CD4-positive, alpha-beta memory T cell (primary cell): Measurements from ENCODE around the gene MAGED1. TPM values are rescaled to one million over a fixed set of nuclear protein-coding genes. Genes with fewer than 3 reads are reported as not detected.

Source experiments
- CTCF ChIA-PET: fragments of 350-600 bp; sonication (Branson Sonifier 250); formaldehyde crosslinking; loops from one replicate; lab custom pipeline; 2021; ENCODE audit warnings: inconsistent platforms; ENCODE audit not compliant: partially characterized antibody; lab: Charles Lee
- POLR2A ChIA-PET: fragments of 350-600 bp; sonication (Branson Sonifier 250); formaldehyde crosslinking; loops from one replicate; lab custom pipeline; 2021; ENCODE audit not compliant: partially characterized antibody; lab: Charles Lee
- DNase-seq, 5 donors: peaks; one replicate each; pipeline versions ENCODE4 v3.0.0 to v3.0.0-alpha.2; 2020 to 2022; ENCODE audit warnings: mixed read lengths in 1 of 5
- H3K27ac ChIP-seq: one replicate; pipeline ENCODE4 v1.7.0; 2013; ENCODE audit warnings: low read depth, low read length
- H3K27me3 ChIP-seq: 2 replicates; pipeline ENCODE4 v1.7.0; 2013; ENCODE audit warnings: mild to moderate bottlenecking, low read length, moderate library complexity; ENCODE audit not compliant: insufficient read depth
- H3K36me3 ChIP-seq: 2 replicates; pipeline ENCODE4 v1.7.0; 2013; ENCODE audit warnings: mild to moderate bottlenecking, low read length, moderate library complexity; ENCODE audit not compliant: insufficient read depth
- H3K4me1 ChIP-seq: 2 replicates; pipeline ENCODE4 v1.7.0; 2013; ENCODE audit warnings: mild to moderate bottlenecking, low read length, moderate library complexity; ENCODE audit not compliant: insufficient read depth
- H3K4me3 ChIP-seq, 2 donors: one replicate each; pipeline ENCODE4 v1.7.0; 2013; ENCODE audit warnings: low read length in 2 of 2, mild to moderate bottlenecking in 1 of 2
- H3K9me3 ChIP-seq, 2 donors: one replicate each; pipeline ENCODE4 v1.7.0; 2013; ENCODE audit warnings: low read length in 2 of 2, control low read depth in 1 of 2; ENCODE audit not compliant: control insufficient read depth in 1 of 2
- H3K27ac Mint-ChIP-seq, 7 donors: one replicate each; pipeline ENCODE4 v1.8.0; 2020 to 2021; ENCODE audit warnings: mixed read lengths in 7 of 7, mild to moderate bottlenecking in 6 of 7, inconsistent platforms in 3 of 7, moderate library complexity in 3 of 7
- H3K27me3 Mint-ChIP-seq, 2 donors: one replicate each; pipeline ENCODE4 v1.8.0; 2020 to 2021; ENCODE audit warnings: mixed read lengths in 2 of 2
- H3K36me3 Mint-ChIP-seq, 2 donors: one replicate each; pipeline ENCODE4 v1.8.0; 2020 to 2021; ENCODE audit warnings: mixed read lengths in 2 of 2, inconsistent platforms in 1 of 2, mild to moderate bottlenecking in 1 of 2
- H3K4me1 Mint-ChIP-seq, 4 donors: one replicate each; pipeline ENCODE4 v1.8.0; 2020 to 2021; ENCODE audit warnings: mixed read lengths in 4 of 4, mild to moderate bottlenecking in 1 of 4
- H3K4me3 Mint-ChIP-seq, 8 donors: one replicate each; pipeline ENCODE4 v1.8.0; 2020 to 2021; ENCODE audit warnings: mixed read lengths in 8 of 8, mild to moderate bottlenecking in 7 of 8, moderate library complexity in 6 of 8, inconsistent platforms in 3 of 8
- H3K9me3 Mint-ChIP-seq, 8 donors: one replicate each; pipeline ENCODE4 v1.8.0; 2020 to 2021; ENCODE audit warnings: mixed read lengths in 8 of 8, mild to moderate bottlenecking in 5 of 8, inconsistent platforms in 3 of 8, moderate library complexity in 1 of 8
- intact Hi-C: fragments of 100-400 bp; cut with micrococcal nuclease; formaldehyde crosslinking; loops from one replicate; pipeline ENCODE4 v1.15.1; 2023
- polyA plus RNA-seq, 2 donors: library from polyadenylated mRNA; unstranded; fragments of 300-500 nt; fragmentation: Illumina TruSeq; gene quantifications; one replicate each; pipeline ENCODE4 v1.2.3, GENCODE V29; 2021
- total RNA-seq, 2 experiments: library from RNA; stranded (reverse); gene quantifications; one replicate each; pipeline ENCODE4 v1.2.3, GENCODE V29; 2021

MAGED1 gene
- total RNA-seq (10 to 100 TPM; 27.4 to 34.6 TPM), polyA plus RNA-seq (10 to 100 TPM; 31.7 to 41.1 TPM)

DNA sequence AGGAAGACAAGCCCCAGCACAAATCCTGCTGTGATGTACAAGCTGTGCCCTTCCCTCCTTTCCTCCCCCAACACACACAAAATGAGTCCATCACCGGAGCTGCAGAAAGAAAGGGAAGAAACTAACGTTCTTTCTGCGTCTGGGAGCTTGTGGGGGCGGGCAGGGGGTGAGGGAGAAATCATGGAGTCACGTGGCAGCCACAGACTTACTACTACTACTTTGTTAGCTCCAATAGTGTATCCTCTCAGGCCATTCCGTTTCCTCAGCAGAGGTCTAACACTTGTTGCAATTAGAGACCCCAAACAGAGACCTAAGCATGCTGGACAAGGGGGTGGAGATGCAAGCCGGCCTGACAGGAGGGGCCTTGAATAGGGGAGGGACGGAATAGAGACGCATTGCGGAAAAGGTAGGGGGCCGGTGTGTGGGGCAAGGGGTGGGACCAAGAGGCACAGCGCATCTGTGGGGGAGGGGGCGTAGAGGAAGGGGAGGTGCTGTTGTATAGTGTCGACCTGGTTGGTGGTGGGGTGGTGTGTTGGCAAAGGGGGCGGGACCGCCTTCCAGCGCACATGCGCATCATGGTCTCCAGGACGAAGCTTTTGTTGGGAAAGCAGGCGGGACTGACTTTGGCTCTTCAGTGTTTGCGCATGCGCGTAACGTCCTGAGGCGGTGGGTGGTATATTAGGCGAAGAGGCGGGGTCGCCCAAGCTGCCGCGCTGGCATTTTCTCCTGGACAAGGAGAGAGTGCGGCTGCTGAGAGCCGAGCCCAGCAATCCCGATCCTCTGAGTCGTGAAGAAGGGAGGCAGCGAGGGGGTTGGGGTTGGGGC, at the start of gene MAGED1:
TSS of gene MAGED1 (plus strand) at position 703 of the 825 bp plus-strand sequence. CDS start 682 bp downstream, outside the sequence.
- H3K4me1 Mint-ChIP-seq = peaks cover 8 to 26% (median 18%) of the 10 kb centered on the region in 4 donors
- peaks cover 9 to 11% of the 10 kb centered on the region in 2 donors for H3K36me3 Mint-ChIP-seq
- Histone ChIP-seq H3K27ac (peak within 1 kb of the TSS; percentile 32), H3K36me3 (no peaks in the 10 kb centered on the region), H3K4me3 (peak within 1 kb of the TSS in 1 of 2 donors; percentile 51), H3K27me3 (no peaks in the 10 kb centered on the region), H3K9me3 (no peaks in the 10 kb centered on the region), H3K4me1 (peaks cover 11% of the 10 kb centered on the region)
- H3K27me3 Mint-ChIP-seq = no peaks in the 10 kb centered on the region
- intact Hi-C loops = no loop called here
- ChIA-PET POLR2A (interaction anchor here (1.0 to 1.6 kb wide), 3 partner anchors 9 to 369 kb away, joined by 3 to 7 read pairs (median 3); no protein-coding TSS in a partner anchor), CTCF (no interaction called here)
- H3K27ac Mint-ChIP-seq = peak within 1 kb of the TSS; percentile 62 to 97 (median 92)
- H3K4me3 Mint-ChIP-seq = peak within 1 kb of the TSS; percentile 90 to 97 (median 92)
- DNase-seq = peak; percentile 60 to 76 (median 67)
- no peaks in the 10 kb centered on the region for H3K9me3 Mint-ChIP-seq

GRCh38 chrX:51847463-51847862, 46.0 kb upstream of the MAGED1 start:
- intact Hi-C loops = no loop called here
- Mint-ChIP-seq H3K27ac (no peak overlapping the region), H3K4me3 (no peak overlapping the region), H3K4me1 (peaks cover 0 to 14% (median 4%) of the 10 kb centered on the region in 4 donors), H3K9me3 (peaks cover 0 to 3% (median 0%) of the 10 kb centered on the region in 8 donors), H3K27me3 (no peaks in the 10 kb centered on the region), H3K36me3 (peaks cover 22 to 34% of the 10 kb centered on the region in 2 donors)
- ChIA-PET POLR2A (no interaction called here), CTCF (no interaction called here)
- Histone ChIP-seq H3K9me3 (no peaks in the 10 kb centered on the region), H3K27ac (no peak overlapping the region), H3K27me3 (no peaks in the 10 kb centered on the region), H3K4me1 (no peaks in the 10 kb centered on the region), H3K36me3 (no peaks in the 10 kb centered on the region), H3K4me3 (no peak overlapping the region)
- no peak for DNase-seq

GRCh38 chrX:51851507-51852085, 41.8 kb upstream of the MAGED1 start:
- DNase-seq = no peak
- Histone ChIP-seq H3K9me3 (no peaks in the 10 kb centered on the region), H3K36me3 (no peaks in the 10 kb centered on the region), H3K27me3 (no peaks in the 10 kb centered on the region), H3K27ac (no peak overlapping the region), H3K4me1 (no peaks in the 10 kb centered on the region), H3K4me3 (no peak overlapping the region)
- peaks cover 0 to 6% (median 3%) of the 10 kb centered on the region in 4 donors for H3K4me1 Mint-ChIP-seq
- H3K27ac Mint-ChIP-seq = no peak overlapping the region
- peaks cover 31 to 52% of the 10 kb centered on the region in 2 donors for H3K36me3 Mint-ChIP-seq
- H3K4me3 Mint-ChIP-seq = no peak overlapping the region
- H3K9me3 Mint-ChIP-seq = peaks cover 0 to 23% (median 12%) of the 10 kb centered on the region in 8 donors
- POLR2A ChIA-PET = no interaction called here
- CTCF ChIA-PET = no interaction called here
- no peaks in the 10 kb centered on the region for H3K27me3 Mint-ChIP-seq
- intact Hi-C loops = no loop called here

- Mint-ChIP-seq H3K36me3 (peaks cover 34 to 55% of the 10 kb centered on the region in 2 donors), H3K27me3 (no peaks in the 10 kb centered on the region), H3K27ac (no peak overlapping the region)
Measured at GRCh38 chrX:51852096-51852495, 41.3 kb upstream of the MAGED1 start.

GRCh38 chrX:51852621-51853020, 40.8 kb upstream of the MAGED1 start:
- intact Hi-C loops = no loop called here
- Mint-ChIP-seq H3K4me1 (peaks cover 0 to 5% (median 0%) of the 10 kb centered on the region in 4 donors), H3K4me3 (no peak overlapping the region), H3K27ac (no peak overlapping the region), H3K27me3 (no peaks in the 10 kb centered on the region), H3K36me3 (peaks cover 37 to 60% of the 10 kb centered on the region in 2 donors), H3K9me3 (peaks cover 0 to 34% (median 20%) of the 10 kb centered on the region in 8 donors)
- Histone ChIP-seq H3K9me3 (peaks cover 0 to 1% of the 10 kb centered on the region in 2 donors), H3K4me3 (no peak overlapping the region), H3K36me3 (no peaks in the 10 kb centered on the region), H3K4me1 (no peaks in the 10 kb centered on the region), H3K27ac (no peak overlapping the region), H3K27me3 (no peaks in the 10 kb centered on the region)
- ChIA-PET CTCF (no interaction called here), POLR2A (no interaction called here)
- no peak for DNase-seq

More at GRCh38 chrX:51852096-51852495, 41.3 kb upstream of the MAGED1 start:
- no peak for DNase-seq
- Histone ChIP-seq H3K9me3 (no peaks in the 10 kb centered on the region), H3K27ac (no peak overlapping the region), H3K4me1 (no peaks in the 10 kb centered on the region), H3K4me3 (no peak overlapping the region), H3K36me3 (no peaks in the 10 kb centered on the region), H3K27me3 (no peaks in the 10 kb centered on the region)
- intact Hi-C loops = no loop called here
- peaks cover 0 to 28% (median 15%) of the 10 kb centered on the region in 8 donors for H3K9me3 Mint-ChIP-seq
- ChIA-PET POLR2A (no interaction called here), CTCF (no interaction called here)
- H3K4me3 Mint-ChIP-seq = no peak overlapping the region
- peaks cover 0 to 5% (median 3%) of the 10 kb centered on the region in 4 donors for H3K4me1 Mint-ChIP-seq

DNA sequence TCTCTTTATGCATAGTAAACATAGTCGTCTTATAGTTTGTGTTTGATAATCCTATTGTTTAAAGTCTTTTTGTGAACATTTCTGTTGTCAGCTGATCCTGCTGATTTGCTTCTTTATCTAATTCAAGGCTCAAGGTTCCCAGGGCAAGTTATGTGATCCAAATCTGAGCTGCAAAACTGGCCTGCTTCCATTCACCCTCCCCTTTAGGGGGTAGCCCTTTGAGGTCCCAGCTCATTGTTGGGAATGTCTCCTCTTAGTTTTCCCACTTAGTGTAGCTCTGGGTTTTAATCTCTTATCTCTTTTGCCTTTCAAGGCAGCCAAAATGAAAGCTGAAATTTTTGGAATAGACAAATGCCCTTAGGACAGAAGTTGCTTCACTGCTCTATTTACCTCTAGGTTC, 40.2 kb upstream of the MAGED1 start:
- Histone ChIP-seq H3K36me3 (no peaks in the 10 kb centered on the region), H3K27ac (no peak overlapping the region), H3K9me3 (peaks cover 0 to 4% of the 10 kb centered on the region in 2 donors), H3K27me3 (no peaks in the 10 kb centered on the region), H3K4me1 (no peaks in the 10 kb centered on the region), H3K4me3 (no peak overlapping the region)
- DNase-seq = no peak
- CTCF ChIA-PET = no interaction called here
- Mint-ChIP-seq H3K27ac (no peak overlapping the region), H3K4me3 (no peak overlapping the region), H3K9me3 (peaks cover 0 to 39% (median 23%) of the 10 kb centered on the region in 8 donors), H3K27me3 (no peaks in the 10 kb centered on the region), H3K4me1 (peaks cover 0 to 5% (median 0%) of the 10 kb centered on the region in 4 donors), H3K36me3 (peaks cover 37 to 64% of the 10 kb centered on the region in 2 donors)
- intact Hi-C loops = no loop called here
- POLR2A ChIA-PET = no interaction called here

- no peaks in the 10 kb centered on the region for H3K4me1 ChIP-seq
- Mint-ChIP-seq H3K27ac (no peak overlapping the region), H3K9me3 (peaks cover 0 to 48% (median 27%) of the 10 kb centered on the region in 8 donors), H3K4me1 (peaks cover 0 to 11% (median 0%) of the 10 kb centered on the region in 4 donors), H3K4me3 (no peak overlapping the region), H3K27me3 (no peaks in the 10 kb centered on the region), H3K36me3 (peaks cover 48 to 75% of the 10 kb centered on the region in 2 donors)
- POLR2A ChIA-PET = no interaction called here
- no peaks in the 10 kb centered on the region for H3K27me3 ChIP-seq
- no peak overlapping the region for H3K27ac ChIP-seq
- no peak for DNase-seq
- intact Hi-C loops = no loop called here
- H3K9me3 ChIP-seq = peaks cover 0 to 4% of the 10 kb centered on the region in 2 donors
- no peak overlapping the region for H3K4me3 ChIP-seq
- CTCF ChIA-PET = no interaction called here
- H3K36me3 ChIP-seq = no peaks in the 10 kb centered on the region
Measured at GRCh38 chrX:51855698-51856097, 37.7 kb upstream of the MAGED1 start.
